NCI-H2081 treated with DMSO at 0.1 percent for 48 hours (cell line): ENCODE results near the gene ZNG1F.
"Not testable (repeated sequence)": the region's sequence is repeated elsewhere in the genome, so short reads cannot be mapped to it uniquely, and the experiment has no call there.

Experiments
- DNase-seq: peaks from one replicate; lab custom pipeline; 2025; lab: John Stamatoyannopoulos, UW

ZNG1F gene

DNA sequence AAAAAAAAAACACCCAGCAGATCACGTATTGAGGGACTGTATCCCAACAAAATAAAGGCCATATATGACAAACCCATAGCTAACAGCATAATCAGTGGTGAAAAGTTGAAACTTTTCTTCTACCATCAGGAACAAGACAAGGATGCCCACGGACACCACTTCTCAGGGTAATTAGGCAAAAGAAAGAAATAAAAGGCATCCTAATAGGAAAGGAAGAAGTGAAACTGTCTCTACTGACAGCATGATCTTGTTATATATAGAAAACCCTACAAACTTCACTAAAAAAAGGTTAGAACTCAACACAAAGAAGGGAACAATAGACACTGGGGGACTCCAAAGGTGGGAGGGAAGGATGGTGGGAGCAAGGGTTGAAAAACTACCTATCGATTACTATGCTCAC, 102.9 kb downstream of the ZNG1F start:
- DNase-seq: not testable (repeated sequence)

DNA sequence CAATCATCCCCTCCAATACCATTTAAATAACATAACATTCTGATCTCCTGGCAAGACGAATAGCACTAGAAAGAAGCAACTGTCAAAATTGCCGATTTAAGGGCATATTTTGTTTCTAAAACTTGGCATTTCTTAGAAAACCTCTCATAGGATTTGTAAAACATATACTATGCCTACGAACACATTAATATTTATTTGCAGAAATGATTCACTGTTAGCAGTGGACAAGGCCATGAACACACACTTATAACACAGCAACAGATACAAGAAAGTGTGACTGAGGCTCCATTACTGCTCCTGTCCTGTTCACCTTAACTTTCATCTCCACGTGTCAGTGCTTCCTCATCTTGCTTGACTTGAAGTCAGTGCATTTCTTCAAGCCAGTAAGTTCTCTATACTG, 106.8 kb downstream of the ZNG1F start:
- not testable (repeated sequence) for DNase-seq
